GM12878 (cell line): ENCODE data around the gene RFXAP.

Source experiments
- ATF7 ChIP-seq: fragments of 450-650 bp; IDR thresholded peaks from 2 replicates; pipeline ENCODE4 v1.6.1; 2016; ENCODE audit warnings: low read depth, mild to moderate bottlenecking
- CTCF ChIP-seq, 3 experiments: IDR thresholded peaks in 2 of 3; conservative IDR thresholded peaks in 1 of 3; 2 replicates each; pipeline ENCODE4 v1.5.1; 2011; ENCODE audit warnings: low read depth in 3 of 3, low read length in 3 of 3, mild to moderate bottlenecking in 3 of 3, control low read depth in 2 of 3, moderate library complexity in 2 of 3, inconsistent platforms in 1 of 3, mixed read lengths in 1 of 3; ENCODE audit not compliant: control insufficient read depth in 2 of 3, insufficient read depth in 1 of 3; ENCODE audit errors: extremely low read depth in 1 of 3
- DPF2 ChIP-seq: fragments of 450-650 bp; IDR thresholded peaks from 2 replicates; pipeline ENCODE4 v1.6.1; 2017; ENCODE audit warnings: mild to moderate bottlenecking
- GABPA ChIP-seq: IDR thresholded peaks from 2 replicates; pipeline ENCODE4 v1.6.1; 2014; ENCODE audit warnings: antibody characterized with exemption, low read depth, mild to moderate bottlenecking, inconsistent platforms
- NFYA ChIP-seq: IDR thresholded peaks from 2 replicates; pipeline ENCODE4 v1.6.1; 2011; ENCODE audit warnings: low read depth, mild to moderate bottlenecking, low read length, improper control_type of control experiment, borderline replicate concordance
- POLR2A ChIP-seq: IDR thresholded peaks from 2 replicates; pipeline ENCODE4 v1.6.1; 2011; ENCODE audit warnings: low read depth, mild to moderate bottlenecking, low read length

GRCh38 chr13:36875961-36876360 lies 56.9 kb downstream of the RFXAP start:
- TF ChIP-seq NFYA (no peak), CTCF (IDR thresholded peaks at IDR 0.05 in 2 of 3, conservative IDR thresholded peaks at IDR 0.05 in 1 of 3; ENCODE audit: control insufficient read depth in 2 of 3, extremely low read depth in 1 of 3, insufficient read depth in 1 of 3, low read depth in 3 of 3, low read length in 3 of 3) (no peak), ATF7 (no peak), GABPA (no peak), DPF2 (no peak), POLR2A (no peak)
